Hematopoietic multipotent progenitor cell treated with erythropoietin and hydrocortisone succinate and interleukin-3 and kit ligand, for 4 days (in vitro differentiated cells): ENCODE measurements around the gene WNT5A.

Experiments used
- DNase-seq: peaks from one replicate; pipeline ENCODE4 v3.0.0-alpha.2; 2015

WNT5A gene

GRCh38 chr3:55480911-55481743 lies 6.0 kb downstream of the WNT5A start:
- DNase-seq = no peak

- DNase-seq = no peak
Measured at GRCh38 chr3:55477306-55478303, 9.5 kb downstream of the WNT5A start.

DNA sequence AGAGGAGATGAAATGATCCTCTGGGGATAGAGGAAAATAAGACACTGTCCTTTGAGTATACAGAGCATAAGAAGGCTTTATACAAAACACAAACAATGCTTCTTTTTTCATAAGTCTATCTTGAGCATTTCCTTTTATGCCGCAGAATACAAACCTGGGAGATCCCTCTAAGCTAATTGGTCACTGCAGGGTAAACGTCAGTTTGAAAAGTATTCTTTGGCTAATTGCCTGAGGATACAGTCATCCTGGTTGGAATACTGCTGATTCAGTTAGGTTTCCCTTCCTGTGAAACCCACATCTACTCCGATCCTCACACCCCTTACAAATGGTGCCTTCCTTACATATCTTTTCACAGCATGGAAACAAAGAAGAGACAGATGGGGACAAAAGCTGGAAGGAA lies 10.6 kb downstream of the WNT5A start:
- DNase-seq = no peak

- DNase-seq = no peak
Measured at GRCh38 chr3:55474213-55474632, 12.9 kb downstream of the WNT5A start.

DNA sequence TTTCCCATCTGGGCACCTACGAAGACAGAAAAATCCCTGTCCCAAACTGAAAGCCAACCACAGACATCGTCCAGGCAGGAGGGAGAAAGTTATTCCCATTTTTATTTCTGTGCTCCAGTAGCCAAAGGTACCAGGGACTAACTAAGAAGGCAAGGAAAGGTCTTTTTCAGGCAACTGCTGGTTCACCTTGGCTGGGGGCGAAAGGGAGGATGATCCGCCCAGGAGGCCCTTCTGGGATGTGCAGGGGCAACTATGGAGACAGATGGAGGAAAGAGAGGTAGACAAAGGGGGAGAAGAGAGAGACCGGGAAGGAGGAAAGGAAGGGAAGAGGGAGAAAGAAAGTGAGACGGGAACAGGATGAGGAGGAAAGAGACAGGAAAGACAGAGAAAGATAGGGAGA lies 13.3 kb downstream of the WNT5A start:
- DNase-seq = no peak

- DNase-seq = no peak
Measured at GRCh38 chr3:55471522-55472280, 15.4 kb downstream of the WNT5A start.

DNA sequence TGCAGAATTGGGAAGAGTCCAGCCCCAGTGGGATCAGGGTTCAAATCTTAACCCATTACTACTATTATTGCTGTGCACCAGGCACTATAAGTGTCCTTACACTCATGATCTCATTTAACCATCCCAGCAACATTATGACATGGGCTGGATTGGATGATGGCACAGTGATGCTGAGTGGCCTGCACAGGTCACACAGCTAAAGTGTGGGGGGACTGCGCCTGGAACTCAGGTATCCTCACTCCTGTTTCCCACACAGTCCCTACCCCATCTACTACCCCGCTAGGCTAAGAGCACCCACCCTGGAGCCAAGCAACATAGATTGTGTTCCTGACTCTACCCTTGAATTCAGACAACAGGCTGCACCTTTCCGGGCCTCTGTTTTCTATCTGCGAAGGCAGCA lies 16.0 kb downstream of the WNT5A start:
- no peak for DNase-seq

- DNase-seq = no peak
Measured at GRCh38 chr3:55469957-55470526, 17.1 kb downstream of the WNT5A start.

DNA sequence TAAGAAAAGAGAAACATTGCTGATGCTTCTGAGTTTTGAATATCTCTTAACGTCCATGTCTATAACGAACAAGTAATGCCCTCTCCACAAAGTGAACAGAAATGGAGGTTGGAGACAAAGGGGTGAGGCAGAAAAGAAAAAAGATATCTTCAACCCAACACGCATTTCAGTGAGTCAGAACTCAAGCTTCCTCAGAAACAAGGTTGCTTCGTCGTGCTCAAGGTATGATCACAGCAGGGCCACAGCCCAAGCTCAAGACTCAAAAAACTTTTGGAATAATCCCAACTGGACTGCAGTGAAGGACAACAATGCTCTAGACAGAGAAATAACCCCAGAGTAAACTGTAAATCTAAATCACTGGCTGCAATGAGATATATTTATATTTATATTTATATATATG lies 18.9 kb downstream of the WNT5A start:
- DNase-seq = no peak

DNA sequence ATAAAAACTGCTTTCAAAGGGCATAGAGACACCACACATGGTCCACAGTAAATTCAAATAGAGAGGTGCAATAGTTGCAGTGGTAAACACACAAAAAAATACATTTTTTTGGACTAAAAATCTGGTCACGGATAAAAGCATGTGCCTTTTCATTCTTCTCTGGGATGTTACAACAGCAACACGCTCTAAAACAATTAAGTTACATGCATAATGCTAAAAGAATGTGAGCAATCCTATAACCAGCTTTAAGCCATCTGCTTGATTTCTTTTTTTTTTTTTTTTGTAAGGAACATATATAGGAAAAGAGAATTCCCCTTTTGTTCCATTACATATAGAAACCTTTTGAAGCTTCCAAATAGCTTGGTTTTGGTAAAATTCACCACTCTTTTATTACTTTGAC lies 20.0 kb downstream of the WNT5A start:
- DNase-seq = no peak

DNA sequence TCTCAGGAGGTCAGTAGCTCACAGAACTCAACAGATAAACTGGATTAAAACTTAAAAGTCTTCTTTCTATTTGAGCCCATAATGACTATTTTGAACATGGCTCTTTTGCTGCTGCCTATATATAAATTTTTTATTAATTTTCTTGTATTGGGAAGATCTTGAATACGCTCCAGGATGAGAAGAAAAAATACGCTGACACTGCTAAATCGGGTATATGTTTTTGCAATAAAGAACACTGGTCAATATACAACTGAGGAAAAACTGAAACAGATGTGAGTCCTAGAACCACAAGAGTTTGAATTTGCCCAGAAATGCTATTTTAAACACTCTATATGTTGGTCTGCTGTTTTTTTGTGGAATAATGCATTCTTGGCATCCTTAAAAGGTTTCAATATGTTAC lies 20.6 kb downstream of the WNT5A start:
- no peak for DNase-seq

- DNase-seq = no peak
Measured at GRCh38 chr3:55461896-55462295, 25.2 kb downstream of the WNT5A start.

DNA sequence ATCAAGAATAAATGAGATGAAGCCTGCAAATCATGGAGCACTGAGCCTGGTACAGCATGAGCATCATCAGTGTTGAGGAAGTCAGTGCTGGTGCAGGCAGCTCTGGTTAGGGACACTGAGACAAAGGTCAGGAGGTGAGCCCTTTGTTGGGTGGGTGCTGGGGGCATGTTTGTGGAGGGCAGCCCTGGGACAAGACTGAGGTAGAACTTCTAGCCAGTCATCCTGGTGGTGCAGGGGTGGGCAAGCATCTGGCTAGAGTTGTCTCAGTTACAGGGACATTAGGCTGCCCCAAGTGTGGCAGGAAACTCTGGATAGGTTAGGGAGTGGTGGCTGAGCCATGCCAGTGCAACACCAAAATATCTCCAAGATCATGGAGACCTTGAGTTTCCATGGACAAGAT lies 27.3 kb downstream of the WNT5A start:
- DNase-seq = no peak

DNA sequence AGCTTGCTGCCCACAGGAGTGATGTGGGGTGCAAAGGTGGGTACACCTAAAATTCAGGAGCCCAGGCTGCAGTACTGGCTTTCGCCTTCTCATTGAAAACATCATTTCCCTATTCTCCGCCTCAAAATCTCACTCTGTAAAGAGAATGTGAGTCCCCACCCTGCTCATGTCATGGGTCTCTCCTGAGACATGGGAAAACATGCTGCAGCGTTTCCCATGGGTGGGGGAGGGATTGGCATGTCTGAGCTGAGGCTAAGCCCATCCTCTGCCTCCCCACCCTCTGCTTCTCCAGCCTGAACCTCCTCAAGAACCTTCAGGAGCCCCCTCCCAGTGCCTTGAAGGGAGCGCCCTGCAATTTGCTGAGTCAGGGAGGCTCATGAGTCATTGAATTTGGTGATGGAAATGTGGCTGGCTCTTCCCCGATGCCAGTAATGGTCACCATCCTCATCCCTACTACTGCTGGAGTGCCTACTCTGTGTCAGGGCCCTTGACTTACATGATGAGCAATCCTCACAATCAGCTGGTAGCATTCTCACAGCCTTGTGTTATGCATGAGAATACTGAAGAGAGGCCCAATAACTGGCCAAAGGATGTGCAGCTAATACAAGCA lies 28.8 kb downstream of the WNT5A start:
- no peak for DNase-seq

DNA sequence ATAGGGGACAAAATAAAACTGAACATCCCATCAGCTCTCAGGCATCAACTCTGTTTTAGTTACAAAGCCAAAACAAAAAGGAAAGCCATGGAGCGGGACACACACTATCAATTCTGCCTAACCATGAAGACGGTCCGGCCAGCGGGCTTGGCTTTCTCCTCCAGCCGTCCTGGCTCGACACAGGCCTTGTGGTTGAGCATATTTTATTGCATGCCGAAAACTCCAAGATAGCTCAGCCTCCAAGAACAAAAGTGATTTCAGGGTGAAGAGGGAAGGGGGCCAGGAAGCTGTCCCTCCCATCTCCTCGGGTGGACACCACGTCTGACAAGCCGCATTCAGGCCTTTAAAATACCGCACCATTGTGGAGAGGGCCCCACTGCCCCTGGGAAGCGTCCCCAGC lies 31.2 kb downstream of the WNT5A start:
- DNase-seq = no peak

DNA sequence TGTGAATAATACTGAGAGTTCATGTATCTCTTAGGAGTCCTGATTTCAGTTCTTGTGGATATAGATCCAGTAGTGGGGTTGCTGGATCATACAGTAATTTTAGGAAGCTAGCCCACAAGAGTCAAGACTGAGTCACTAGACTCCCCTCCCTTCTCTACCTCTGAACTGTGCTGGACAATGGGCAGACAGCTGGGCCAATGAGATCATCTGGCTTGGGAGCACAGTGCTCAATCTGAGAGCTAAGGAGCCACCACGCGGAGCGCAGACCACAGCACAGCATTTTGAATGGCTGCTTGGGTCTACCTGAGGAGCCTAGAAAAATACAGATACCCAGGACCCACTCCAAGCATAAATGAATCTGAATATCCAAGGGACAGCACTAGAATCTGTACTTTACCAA lies 32.5 kb downstream of the WNT5A start:
- no peak for DNase-seq

DNA sequence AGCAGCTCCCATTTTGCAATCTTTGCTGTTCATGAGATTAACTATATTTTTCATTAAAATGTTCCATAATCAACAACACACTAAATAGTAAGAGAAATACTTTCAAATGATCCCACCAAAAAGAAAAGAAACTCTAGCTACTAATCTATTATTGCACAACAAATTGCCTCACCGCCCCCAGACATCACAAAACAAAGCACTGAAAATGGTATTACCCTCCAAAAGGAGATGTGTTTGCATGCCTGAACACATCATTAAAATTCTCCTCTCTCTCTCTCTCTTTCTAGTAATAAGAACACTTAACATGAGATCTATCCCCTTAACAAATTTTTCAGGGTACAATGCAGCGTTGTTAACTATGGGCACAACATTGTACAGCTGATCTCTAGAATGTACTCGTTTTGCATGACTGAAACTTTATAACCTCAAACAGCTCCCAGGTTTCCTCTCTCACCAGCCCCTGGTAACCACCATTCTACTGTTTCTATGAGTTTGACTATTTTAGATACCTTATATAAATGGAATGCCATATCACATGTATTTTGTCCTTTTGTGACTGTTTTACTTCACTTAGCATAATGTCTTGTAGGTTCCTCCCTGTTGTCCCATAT lies 33.1 kb downstream of the WNT5A start:
- DNase-seq = no peak

DNA sequence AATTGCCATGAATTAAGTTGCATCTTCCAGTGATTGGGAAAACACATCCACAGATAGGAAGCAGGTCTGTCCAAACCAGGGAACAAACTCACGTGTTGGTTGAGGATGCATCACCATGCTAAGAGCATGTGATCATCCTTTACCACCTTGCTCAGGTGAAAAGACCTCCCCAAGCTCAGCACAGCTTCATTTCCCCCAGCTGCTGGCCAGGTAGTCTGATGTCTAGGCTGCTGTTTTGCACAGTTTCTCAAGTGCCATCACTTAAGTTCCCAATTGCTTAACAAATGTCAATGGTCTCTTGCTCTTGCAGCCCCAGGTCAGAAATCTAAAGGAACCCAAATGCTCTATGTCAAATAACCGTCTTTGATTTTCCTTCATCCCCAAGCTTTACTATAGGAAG lies 34.2 kb downstream of the WNT5A start:
- no peak for DNase-seq

GRCh38 chr3:55449527-55449926 lies 37.6 kb downstream of the WNT5A start:
- DNase-seq = no peak

DNA sequence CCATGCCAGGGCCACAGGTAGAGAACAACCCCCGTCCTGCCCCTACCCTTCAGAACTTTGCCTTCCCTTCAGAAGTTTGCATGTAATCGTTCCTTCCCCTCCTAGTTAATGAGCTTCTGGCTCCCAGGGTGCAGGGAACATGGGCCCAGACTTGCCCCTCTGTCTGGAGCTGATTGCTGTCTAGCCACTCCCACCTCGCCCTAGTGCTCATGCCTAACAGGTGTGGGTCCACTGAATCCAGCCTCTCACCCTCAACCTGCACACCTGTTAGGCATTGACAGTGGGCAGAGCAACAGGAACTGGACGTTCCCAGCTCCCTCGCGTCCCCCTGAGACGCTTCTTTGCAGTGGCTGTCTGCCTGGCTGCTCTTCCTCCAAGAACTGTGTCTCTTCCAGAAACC lies 40.3 kb downstream of the WNT5A start:
- no peak for DNase-seq

DNA sequence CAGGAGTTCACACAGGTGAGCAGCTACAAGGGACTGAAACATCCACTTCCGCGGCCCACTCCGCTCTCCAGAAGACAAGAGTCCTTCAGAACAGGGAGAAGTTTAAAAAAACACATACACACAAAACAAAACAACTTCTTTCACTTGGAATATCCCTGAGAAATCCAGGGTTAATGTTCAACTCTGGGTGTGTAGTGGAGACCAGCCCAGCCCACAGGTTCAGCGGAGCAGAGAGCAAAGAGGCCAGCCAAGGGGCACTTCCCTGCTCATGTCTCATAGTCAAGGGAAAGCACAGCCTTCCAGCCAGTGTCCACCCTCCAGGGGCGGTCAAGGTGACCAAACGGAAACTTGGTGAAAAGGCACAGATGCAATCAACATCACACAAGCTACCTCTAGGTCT lies 41.6 kb downstream of the WNT5A start:
- DNase-seq = no peak

DNA sequence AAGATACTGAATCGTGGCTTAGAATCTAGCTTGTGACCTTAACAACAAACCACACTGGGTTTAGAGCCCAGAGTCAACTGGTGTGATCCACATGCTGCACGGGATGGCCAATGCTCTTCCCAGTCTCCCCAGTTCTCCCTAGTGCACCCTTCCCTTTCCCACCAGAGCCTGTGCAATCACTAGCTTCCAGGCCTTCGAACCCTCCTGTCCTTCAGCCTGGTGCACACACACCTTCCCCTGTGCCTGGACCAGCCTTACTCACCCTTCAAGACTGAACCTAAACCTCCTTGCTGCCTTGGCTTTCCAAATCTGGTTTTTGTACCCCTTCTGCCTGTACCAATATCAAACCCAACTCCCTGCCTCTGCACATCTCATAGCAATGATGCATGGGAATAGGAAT lies 43.8 kb downstream of the WNT5A start:
- DNase-seq = no peak
